H1 (cell line): ENCODE results near the gene PREX1. TPM values are rescaled to one million over a fixed set of nuclear protein-coding genes. Genes with fewer than 3 reads are reported as not detected.

Source experiments
- CTCF ChIA-PET: fragments of 300-600 bp; sonication (Branson Sonifier 250); formaldehyde crosslinking; loops from one replicate; lab custom pipeline; 2021; ENCODE audit not compliant: partially characterized antibody; lab: Charles Lee
- POLR2A ChIA-PET: fragments of 300-600 bp; sonication (Branson Sonifier 250); formaldehyde crosslinking; loops from one replicate; lab custom pipeline; 2021; ENCODE audit warnings: inconsistent platforms; ENCODE audit not compliant: partially characterized antibody; lab: Charles Lee
- DNase-seq, 2 experiments: peaks; one replicate each; pipeline versions ENCODE4 v3.0.0 to v3.0.0-alpha.2; 2010 to 2022; ENCODE audit warnings: low spot score in 2 of 2, low read depth in 1 of 2, mixed read lengths in 1 of 2
- FAIRE-seq: peaks from 2 replicates; lab custom pipeline; 2011; peaks lifted over from hg19 to GRCh38; lab: Jason Lieb, UNC
- H2AFZ ChIP-seq: 2 replicates; pipeline ENCODE4 v1.8.1; 2012; ENCODE audit warnings: low read length, inconsistent platforms
- H2AK5ac ChIP-seq: 2 replicates; pipeline ENCODE4 v1.6.1; 2013; ENCODE audit warnings: low read depth, low read length
- H2BK120ac ChIP-seq: replicated peaks from 2 replicates; pipeline ENCODE3; 2013; ENCODE audit warnings: low read depth, low read length, inconsistent platforms
- H2BK12ac ChIP-seq: 2 replicates; pipeline ENCODE4 v1.6.1; 2013; ENCODE audit warnings: low read depth, low read length
- H2BK15ac ChIP-seq: 2 replicates; pipeline ENCODE4 v1.6.1; 2013; ENCODE audit warnings: low read length
- H2BK20ac ChIP-seq: 2 replicates; pipeline ENCODE4 v1.6.1; 2013; ENCODE audit warnings: low read length
- H2BK5ac ChIP-seq: 2 replicates; pipeline ENCODE4 v1.6.1; 2013; ENCODE audit warnings: low read depth, low read length
- H3K14ac ChIP-seq: 2 replicates; pipeline ENCODE4 v1.6.1; 2013; ENCODE audit warnings: inconsistent platforms; ENCODE audit not compliant: insufficient read length
- H3K18ac ChIP-seq: 2 replicates; pipeline ENCODE4 v1.6.1; 2013; ENCODE audit warnings: low read length; ENCODE audit errors: extremely low read depth
- H3K23ac ChIP-seq: 2 replicates; pipeline ENCODE4 v1.6.1; 2013; ENCODE audit warnings: inconsistent platforms; ENCODE audit not compliant: insufficient read length
- H3K23me2 ChIP-seq: 2 replicates; pipeline ENCODE4 v1.6.1; 2013; ENCODE audit warnings: low read depth, low read length
- H3K27ac ChIP-seq: 2 replicates; pipeline ENCODE4 v1.6.1; 2011; ENCODE audit warnings: low read depth, low read length, inconsistent platforms
- H3K27me3 ChIP-seq, 4 experiments: replicated peaks in 1 of 4; 1 replicate in 1 of 4; 2 replicates in 3 of 4; pipeline versions ENCODE4 v1.6.1 to v1.8.1; 2011 to 2013; ENCODE audit warnings: low read length in 3 of 4, mild to moderate bottlenecking in 3 of 4, inconsistent platforms in 2 of 4, mixed read lengths in 2 of 4, moderate library complexity in 1 of 4; ENCODE audit not compliant: control insufficient read depth in 3 of 4, insufficient read depth in 3 of 4; ENCODE audit errors: extremely low read depth in 1 of 4
- H3K36me3 ChIP-seq, 4 experiments: 2 replicates each; pipeline versions ENCODE4 v1.6.1 to v1.8.1; 2011 to 2013; ENCODE audit warnings: mild to moderate bottlenecking in 4 of 4, low read length in 3 of 4, moderate library complexity in 2 of 4, control low read depth in 1 of 4, inconsistent platforms in 1 of 4; ENCODE audit not compliant: insufficient read depth in 4 of 4, control insufficient read depth in 2 of 4
- H3K4ac ChIP-seq: replicated peaks from 2 replicates; pipeline ENCODE3; 2013; ENCODE audit warnings: low read length, low read depth, mixed read lengths, inconsistent platforms; ENCODE audit not compliant: insufficient read length
- H3K4me1 ChIP-seq, 4 experiments: replicated peaks in 1 of 4; 1 replicate in 1 of 4; 2 replicates in 3 of 4; pipeline versions ENCODE4 v1.6.1 to v1.8.1; 2011 to 2013; ENCODE audit warnings: low read length in 3 of 4, inconsistent platforms in 2 of 4, mixed read lengths in 1 of 4; ENCODE audit not compliant: insufficient read depth in 4 of 4, control insufficient read depth in 3 of 4
- H3K4me2 ChIP-seq, 2 experiments: 2 replicates each; pipeline versions ENCODE4 v1.6.1 to v1.8.1; 2011 to 2013; ENCODE audit warnings: low read depth in 2 of 2, low read length in 2 of 2, control low read depth in 1 of 2, inconsistent platforms in 1 of 2, mild to moderate bottlenecking in 1 of 2; ENCODE audit not compliant: insufficient read depth in 1 of 2
- H3K4me3 ChIP-seq, 4 experiments: fragments of 200-600, 300-600 bp in 1 of 4; sonication (generic), shearing (Covaris generic), sonication (Bioruptor Twin) in 1 of 4; 2 replicates each; pipeline versions ENCODE4 v1.5.1 to v1.8.1; 2011 to 2016; ENCODE audit warnings: low read length in 4 of 4, low read depth in 3 of 4, control low read depth in 2 of 4, inconsistent platforms in 2 of 4, mild to moderate bottlenecking in 2 of 4, mixed read lengths in 1 of 4, moderate library complexity in 1 of 4; ENCODE audit not compliant: insufficient read depth in 2 of 4; ENCODE audit errors: extremely low read depth in 1 of 4
- H3K56ac ChIP-seq: replicated peaks from 2 replicates; pipeline ENCODE3; 2013; ENCODE audit warnings: low read depth, mild to moderate bottlenecking, mixed read lengths, low read length, inconsistent platforms; ENCODE audit not compliant: insufficient read length
- H3K79me1 ChIP-seq: 2 replicates; pipeline ENCODE4 v1.6.1; 2013; ENCODE audit warnings: low read depth, low read length, control low read depth
- H3K79me2 ChIP-seq, 2 experiments: 2 replicates each; pipeline versions ENCODE4 v1.6.1 to v1.8.1; 2012 to 2013; ENCODE audit warnings: low read length in 2 of 2, mild to moderate bottlenecking in 2 of 2, inconsistent platforms in 1 of 2; ENCODE audit not compliant: insufficient read depth in 2 of 2, control insufficient read depth in 1 of 2
- H3K9ac ChIP-seq, 4 experiments: replicated peaks in 1 of 4; 1 replicate in 1 of 4; 2 replicates in 3 of 4; pipeline versions ENCODE4 v1.6.1 to v1.8.1; 2011 to 2013; ENCODE audit warnings: low read depth in 3 of 4, low read length in 3 of 4, control low read depth in 2 of 4, mild to moderate bottlenecking in 2 of 4, moderate library complexity in 2 of 4, inconsistent platforms in 1 of 4; ENCODE audit errors: extremely low read depth in 1 of 4
- H3K9me3 ChIP-seq, 2 experiments: 2 replicates each; pipeline versions ENCODE4 v1.6.1 to v1.8.1; 2012 to 2013; ENCODE audit warnings: mild to moderate bottlenecking in 2 of 2, moderate library complexity in 2 of 2, control low read depth in 1 of 2, inconsistent platforms in 1 of 2, low read depth in 1 of 2, low read length in 1 of 2, mixed read lengths in 1 of 2; ENCODE audit not compliant: insufficient read depth in 2 of 2
- H4K20me1 ChIP-seq, 2 experiments: replicated peaks in 1 of 2; 2 replicates each; pipeline versions ENCODE3 to v1.8.1; 2011 to 2013; ENCODE audit warnings: inconsistent platforms in 2 of 2, low read length in 2 of 2, mild to moderate bottlenecking in 1 of 2; ENCODE audit not compliant: insufficient read depth in 2 of 2, control insufficient read depth in 1 of 2
- H4K5ac ChIP-seq: 2 replicates; pipeline ENCODE4 v1.6.1; 2013; ENCODE audit warnings: low read length, low read depth, mixed read lengths, inconsistent platforms; ENCODE audit not compliant: insufficient read length
- H4K8ac ChIP-seq: 2 replicates; pipeline ENCODE4 v1.8.0; 2013; ENCODE audit warnings: mild to moderate bottlenecking, moderate library complexity, low read length, inconsistent platforms; ENCODE audit not compliant: insufficient read depth; ENCODE audit errors: extremely low read depth
- H4K91ac ChIP-seq: replicated peaks from 2 replicates; pipeline ENCODE3; 2013; ENCODE audit warnings: low read length, mixed read lengths, inconsistent platforms; ENCODE audit not compliant: insufficient read length
- CBX5 ChIP-seq: fragments of 300-800, 300-1000 bp; sonication (generic); IDR thresholded peaks from 2 replicates; pipeline ENCODE4 v1.7.1; 2016; ENCODE audit warnings: antibody characterized with exemption, low read length, low read depth
- CEBPB ChIP-seq: IDR thresholded peaks from 2 replicates; pipeline ENCODE4 v1.6.1; 2012; ENCODE audit warnings: low read depth, low read length
- CREB1 ChIP-seq: IDR thresholded peaks from 2 replicates; pipeline ENCODE4 v1.6.1; 2012; ENCODE audit warnings: inconsistent platforms
- EZH2 ChIP-seq: fragments of 200-600 bp; sonication (generic); IDR thresholded peaks from 2 replicates; pipeline ENCODE4 v1.7.1; 2012; ENCODE audit warnings: low read depth, mild to moderate bottlenecking, moderate library complexity, low read length, inconsistent platforms; ENCODE audit not compliant: severe bottlenecking
- JUN ChIP-seq: IDR thresholded peaks from 2 replicates; pipeline ENCODE4 v1.6.1; 2011; ENCODE audit warnings: low read depth, mild to moderate bottlenecking, improper control_type of control experiment, low read length
- KDM4A ChIP-seq: IDR thresholded peaks from one replicate; pipeline ENCODE4 v1.7.1; 2012; ENCODE audit warnings: low read depth, mild to moderate bottlenecking, moderate library complexity, low read length, inconsistent platforms; ENCODE audit not compliant: severe bottlenecking
- KDM5A ChIP-seq: fragments of 200-600 bp; IDR thresholded peaks from 2 replicates; pipeline ENCODE4 v1.7.1; 2012; ENCODE audit warnings: mild to moderate bottlenecking, low read length, inconsistent platforms, mixed read lengths
- PHF8 ChIP-seq: fragments of 200-600 bp; sonication (generic); conservative IDR thresholded peaks from 2 replicates; pipeline ENCODE4 v1.7.1; 2012; ENCODE audit warnings: low read depth, mild to moderate bottlenecking, inconsistent platforms, low read length, moderate library complexity
- POU5F1 ChIP-seq: IDR thresholded peaks from 2 replicates; pipeline ENCODE4 v1.6.1; 2011; ENCODE audit warnings: low read depth, mild to moderate bottlenecking, low read length, moderate library complexity
- RFX5 ChIP-seq: IDR thresholded peaks from 2 replicates; pipeline ENCODE4 v1.6.1; 2011; ENCODE audit warnings: low read depth, low read length, improper control_type of control experiment, borderline replicate concordance
- RNF2 ChIP-seq: fragments of 200-900, 300-1000 bp; sonication (generic); IDR thresholded peaks from 2 replicates; pipeline ENCODE4 v1.7.1; 2016; ENCODE audit warnings: borderline replicate concordance, low read depth, mild to moderate bottlenecking, antibody characterized with exemption, low read length; ENCODE audit not compliant: poor library complexity, severe bottlenecking; ENCODE audit errors: missing control alignments
- TAF7 ChIP-seq: optimal IDR thresholded peaks from 2 replicates; pipeline ENCODE3; 2011; ENCODE audit warnings: low read depth, mild to moderate bottlenecking, inconsistent platforms, low read length, moderate library complexity, borderline replicate concordance
- TBP ChIP-seq: IDR thresholded peaks from 2 replicates; pipeline ENCODE4 v1.6.1; 2011; ENCODE audit warnings: low read depth, low read length, improper control_type of control experiment
- YY1 ChIP-seq: IDR thresholded peaks from 2 replicates; pipeline ENCODE4 v1.6.1; 2011; ENCODE audit warnings: low read depth, mild to moderate bottlenecking, low read length
- WGBS, 2 experiments: shearing (Covaris generic) in 1 of 2; methylation state at CpG; one replicate each; pipeline versions ENCODE4 v1.1.6 to v1.1.7; 2013 to 2015; ENCODE audit warnings: low lambda C conversion rate in 2 of 2, mixed read lengths in 2 of 2, inconsistent platforms in 1 of 2, low coverage in 1 of 2, missing lambda C conversion rate in 1 of 2; ENCODE audit not compliant: insufficient replicate concordance in 2 of 2, insufficient coverage in 1 of 2, insufficient read length in 1 of 2; ENCODE audit errors: extremely low coverage in 1 of 2, missing lambda C conversion rate in 1 of 2; 5-methylcytosine and 5-hydroxymethylcytosine counted together
- polyA plus RNA-seq, 7 experiments: library from polyadenylated mRNA; depleted of rRNA in 3 of 7; stranded (reverse) in 5 of 7; unstranded in 2 of 7; fragments of >200 nt in 5 of 7; fragments of 200-250 nt in 2 of 7; gene quantifications; 1 replicate in 5 of 7; 2 replicates in 1 of 7; 4 replicates in 1 of 7; pipeline versions ENCODE4 v1.2.1 to v1.2.3, GENCODE V29; 2011 to 2013; ENCODE audit warnings: missing spikeins in 2 of 7, mixed read lengths in 2 of 7
- total RNA-seq: library from RNA; stranded (reverse); fragmentation: NEBNext Ultra II Directional; extraction: Animal tissue kit (Norgen Biotek cat#: 25700); gene quantifications from 2 replicates; pipeline ENCODE4 v1.2.1, GENCODE V29; 2021

Gene PREX1
- total and polyA plus RNA-seq, 2 of the 8 experiments (the other 6 are each of a cell fraction or from before 2014, with no cell fraction given) = 10.7 to 12.8 TPM

GRCh38 chr20:48719598-48720255 lies 108.1 kb downstream of the PREX1 start:
- no peak overlapping the region for H2BK120ac ChIP-seq
- no peak overlapping the region for H2BK5ac ChIP-seq
- no peak overlapping the region for H3K4me2 ChIP-seq
- no peak overlapping the region for H3K23ac ChIP-seq
- H2BK20ac ChIP-seq = no peak overlapping the region
- no peaks in the 10 kb centered on the region; a peak in 1 of 7 replicates for H3K27me3 ChIP-seq
- no peak overlapping the region for H3K4ac ChIP-seq
- CTCF ChIA-PET = interaction anchor here (1.2 kb wide), 1 partner anchor 31 kb away, joined by 3 read pairs; no protein-coding TSS in a partner anchor
- H2AK5ac ChIP-seq = no peak overlapping the region
- H3K4me3 ChIP-seq = no peak overlapping the region
- H3K9me3 ChIP-seq = no peaks in the 10 kb centered on the region
- no peak overlapping the region for H3K14ac ChIP-seq
- H3K27ac ChIP-seq = no peak overlapping the region
- no peak overlapping the region for H3K56ac ChIP-seq
- H4K91ac ChIP-seq = no peak overlapping the region
- H3K18ac ChIP-seq = no peak overlapping the region
- WGBS, 2 experiments = 88% methylated on average over 4 of the region's 4 CpGs; no CpG with 5 or more reads in 1 of the 2 experiments
- POLR2A ChIA-PET = no interaction called here
- no peaks in the 10 kb centered on the region for H3K79me2 ChIP-seq
- H4K5ac ChIP-seq = no peak overlapping the region
- DNase-seq (no peak), FAIRE-seq (no peak)
- no peak overlapping the region for H4K8ac ChIP-seq
- no peak overlapping the region for H2AFZ ChIP-seq
- no peak overlapping the region for H2BK15ac ChIP-seq
- H2BK12ac ChIP-seq = no peak overlapping the region
- no peaks in the 10 kb centered on the region for H3K23me2 ChIP-seq
- H3K9ac ChIP-seq = no peak overlapping the region
- peaks cover 0 to 9% (median 5%) of the 10 kb centered on the region in 4 experiments; a peak in 4 of 7 replicates for H3K4me1 ChIP-seq
- H3K36me3 ChIP-seq = no peaks in the 10 kb centered on the region; a peak in 1 of 8 replicates
- H4K20me1 ChIP-seq = no peaks in the 10 kb centered on the region
- no peaks in the 10 kb centered on the region; the same call in 1 of the 2 replicates for H3K79me1 ChIP-seq
- TF ChIP-seq TAF7 (no peak), PHF8 (no peak), EZH2 (no peak), KDM5A (no peak), RNF2 (no peak), CREB1 (no peak), YY1 (no peak), RFX5 (no peak), JUN (no peak), TBP (no peak), KDM4A (no peak), CBX5 (no peak), POU5F1 (no peak), CEBPB (no peak)
